ENCODE measurements around the gene STK10.

STK10 gene

DNA sequence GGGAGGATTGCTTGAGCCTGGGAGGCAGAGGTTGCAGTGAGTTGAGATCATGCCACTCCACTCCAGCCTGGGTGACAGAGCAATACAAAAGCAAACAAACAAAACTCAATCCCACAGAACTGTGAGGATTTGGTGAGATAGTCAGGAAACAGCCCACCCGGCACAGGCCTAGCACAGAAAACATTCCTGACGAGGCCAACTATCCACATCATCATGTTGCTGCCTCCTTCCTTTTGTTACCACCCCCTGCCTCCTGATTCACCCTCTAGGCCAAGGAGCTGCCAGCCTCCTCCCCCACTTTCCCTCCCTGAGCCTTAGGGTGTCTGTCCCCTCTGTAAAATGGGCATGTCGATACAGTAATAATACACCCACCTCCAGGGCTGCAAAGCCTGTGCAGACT, 39.0 kb downstream of the STK10 start:
- no peak overlapping the region for H3K27ac ChIP-seq (ENCODE audit: low read depth, low read length, poor library complexity, severe bottlenecking)
- no peaks in the 10 kb centered on the region for H3K9me3 ChIP-seq (ENCODE audit: low read length)
- H4K20me1 ChIP-seq (ENCODE audit: insufficient read depth, low read length) = no peaks in the 10 kb centered on the region
- no peak overlapping the region for H3K9ac ChIP-seq (ENCODE audit: low read length)
- no peak for TF ChIP-seq EZH2 (IDR thresholded peaks at IDR 0.05; ENCODE audit: borderline replicate concordance, low read length)
- TF ChIP-seq, protein P1, sequence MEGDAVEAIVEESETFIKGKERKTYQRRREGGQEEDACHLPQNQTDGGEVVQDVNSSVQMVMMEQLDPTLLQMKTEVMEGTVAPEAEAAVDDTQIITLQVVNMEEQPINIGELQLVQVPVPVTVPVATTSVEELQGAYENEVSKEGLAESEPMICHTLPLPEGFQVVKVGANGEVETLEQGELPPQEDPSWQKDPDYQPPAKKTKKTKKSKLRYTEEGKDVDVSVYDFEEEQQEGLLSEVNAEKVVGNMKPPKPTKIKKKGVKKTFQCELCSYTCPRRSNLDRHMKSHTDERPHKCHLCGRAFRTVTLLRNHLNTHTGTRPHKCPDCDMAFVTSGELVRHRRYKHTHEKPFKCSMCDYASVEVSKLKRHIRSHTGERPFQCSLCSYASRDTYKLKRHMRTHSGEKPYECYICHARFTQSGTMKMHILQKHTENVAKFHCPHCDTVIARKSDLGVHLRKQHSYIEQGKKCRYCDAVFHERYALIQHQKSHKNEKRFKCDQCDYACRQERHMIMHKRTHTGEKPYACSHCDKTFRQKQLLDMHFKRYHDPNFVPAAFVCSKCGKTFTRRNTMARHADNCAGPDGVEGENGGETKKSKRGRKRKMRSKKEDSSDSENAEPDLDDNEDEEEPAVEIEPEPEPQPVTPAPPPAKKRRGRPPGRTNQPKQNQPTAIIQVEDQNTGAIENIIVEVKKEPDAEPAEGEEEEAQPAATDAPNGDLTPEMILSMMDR (IDR thresholded peaks at IDR 0.05; ENCODE audit: low read length) = no peak
- no peak overlapping the region for H3K4me2 ChIP-seq (ENCODE audit: low read length)
- H3K4me3 ChIP-seq (ENCODE audit: low read depth, low read length, poor library complexity, severe bottlenecking) = no peak overlapping the region
- peaks cover 36% of the 10 kb centered on the region; the same call in 1 of the 2 replicates for H3K36me3 ChIP-seq (ENCODE audit: insufficient read depth, low read length)
- no peaks in the 10 kb centered on the region for H3K79me2 ChIP-seq (ENCODE audit: insufficient read depth, low read length)
- no peaks in the 10 kb centered on the region for H3K27me3 ChIP-seq (ENCODE audit: insufficient read depth, low read length)
- H3K4me1 ChIP-seq (ENCODE audit: insufficient read depth, low read length, severe bottlenecking) = peaks cover 25% of the 10 kb centered on the region
- no peak overlapping the region for H2AFZ ChIP-seq (ENCODE audit: low read length)
- no peaks in the 10 kb centered on the region for H3K9me2 ChIP-seq (ENCODE audit: low read depth, low read length)
- no peaks in the 10 kb centered on the region for H3F3A ChIP-seq (ENCODE audit: insufficient read depth, low read length)

DNA sequence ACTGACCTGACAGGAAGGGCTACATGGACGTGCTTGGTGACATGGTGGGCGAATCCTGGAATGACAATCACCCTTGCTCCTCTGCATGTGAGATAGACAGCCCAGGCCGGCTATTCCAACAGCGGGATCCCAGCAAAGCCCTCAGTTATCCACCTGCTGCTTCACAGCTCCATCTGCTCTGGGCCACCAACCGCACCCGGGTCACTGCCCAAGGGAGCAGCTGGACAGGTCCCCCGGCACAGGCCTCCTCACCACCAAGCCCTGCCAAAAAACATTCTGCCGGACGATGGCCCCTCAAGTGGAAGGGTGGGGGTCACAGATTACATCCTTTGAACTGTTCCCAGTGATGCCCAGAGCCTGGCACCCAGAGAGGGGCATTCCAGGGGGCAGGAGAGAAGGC, 39.6 kb downstream of the STK10 start:
- Histone ChIP-seq H3K27me3 (ENCODE audit: insufficient read depth, low read length) (no peaks in the 10 kb centered on the region), H3K9me3 (ENCODE audit: low read length) (no peaks in the 10 kb centered on the region), H3F3A (ENCODE audit: insufficient read depth, low read length) (no peaks in the 10 kb centered on the region), H3K9ac (ENCODE audit: low read length) (no peak overlapping the region), H3K4me1 (ENCODE audit: insufficient read depth, low read length, severe bottlenecking) (peaks cover 32% of the 10 kb centered on the region), H3K4me3 (ENCODE audit: low read depth, low read length, poor library complexity, severe bottlenecking) (no peak overlapping the region), H3K79me2 (ENCODE audit: insufficient read depth, low read length) (no peaks in the 10 kb centered on the region), H3K27ac (ENCODE audit: low read depth, low read length, poor library complexity, severe bottlenecking) (no peak overlapping the region), H3K4me2 (ENCODE audit: low read length) (no peak overlapping the region), H3K36me3 (ENCODE audit: insufficient read depth, low read length) (peaks cover 29% of the 10 kb centered on the region; the same call in 1 of the 2 replicates), H3K9me2 (ENCODE audit: low read depth, low read length) (no peaks in the 10 kb centered on the region), H2AFZ (ENCODE audit: low read length) (no peak overlapping the region), H4K20me1 (ENCODE audit: insufficient read depth, low read length) (no peaks in the 10 kb centered on the region)
- TF ChIP-seq, protein P1 (IDR thresholded peaks at IDR 0.05; ENCODE audit: low read length) = no peak
- TF ChIP-seq EZH2 (IDR thresholded peaks at IDR 0.05; ENCODE audit: borderline replicate concordance, low read length) = no peak

DNA sequence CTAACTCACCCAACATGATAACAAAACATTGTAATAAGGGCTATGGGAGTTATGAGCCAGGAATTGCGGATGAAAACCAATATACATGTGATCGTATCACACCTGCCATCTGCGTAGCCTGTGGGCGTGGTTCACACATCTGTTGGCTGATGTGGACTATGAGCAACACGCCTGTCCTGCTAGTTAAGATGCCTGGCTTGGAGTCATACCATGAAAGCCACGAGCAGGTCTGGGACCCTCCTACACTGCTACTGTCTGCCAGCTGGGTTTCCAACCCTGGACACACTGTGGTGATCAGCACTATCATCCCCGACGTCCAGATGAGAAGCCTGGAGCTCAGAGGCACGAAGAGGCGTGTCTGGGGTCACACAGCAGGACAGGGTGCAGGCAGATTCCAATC, 40.2 kb downstream of the STK10 start:
- Histone ChIP-seq H3F3A (ENCODE audit: insufficient read depth, low read length) (no peaks in the 10 kb centered on the region), H3K27me3 (ENCODE audit: insufficient read depth, low read length) (no peaks in the 10 kb centered on the region), H3K36me3 (ENCODE audit: insufficient read depth, low read length) (peaks cover 25% of the 10 kb centered on the region; the same call in 1 of the 2 replicates), H3K9me2 (ENCODE audit: low read depth, low read length) (no peaks in the 10 kb centered on the region), H3K27ac (ENCODE audit: low read depth, low read length, poor library complexity, severe bottlenecking) (no peak overlapping the region), H2AFZ (ENCODE audit: low read length) (no peak overlapping the region), H3K4me2 (ENCODE audit: low read length) (no peak overlapping the region), H4K20me1 (ENCODE audit: insufficient read depth, low read length) (no peaks in the 10 kb centered on the region), H3K4me3 (ENCODE audit: low read depth, low read length, poor library complexity, severe bottlenecking) (no peak overlapping the region), H3K79me2 (ENCODE audit: insufficient read depth, low read length) (no peaks in the 10 kb centered on the region), H3K9me3 (ENCODE audit: low read length) (no peaks in the 10 kb centered on the region), H3K4me1 (ENCODE audit: insufficient read depth, low read length, severe bottlenecking) (peaks cover 37% of the 10 kb centered on the region), H3K9ac (ENCODE audit: low read length) (no peak overlapping the region)
- TF ChIP-seq, protein P1 (IDR thresholded peaks at IDR 0.05; ENCODE audit: low read length) = no peak
- TF ChIP-seq EZH2 (IDR thresholded peaks at IDR 0.05; ENCODE audit: borderline replicate concordance, low read length) = no peak
